GM12878 (cell line): ENCODE data around the gene GRK5. TPM values are rescaled to one million over a fixed set of nuclear protein-coding genes. Genes with fewer than 3 reads are reported as not detected.

Experiments
- ATAC-seq: fragments of 200-7000 bp; cut with Tn5 transposase; 3 replicates; pipeline ENCODE4 v1.9.1; 2020; ENCODE audit warnings: mild to moderate bottlenecking, moderate library complexity
- BruUV-seq: library from RNA; stranded (reverse); fragments of 400-500 nt; replicated peaks from 2 replicates; lab custom pipeline; 2021; lab: Mats Ljungman, UMichigan
- CTCF ChIA-PET: fragments of 300-600 bp; sonication (Branson Sonifier 250); formaldehyde crosslinking; extraction: SDS; loops from one replicate; lab custom pipeline; 2021; ENCODE audit warnings: inconsistent platforms; lab: Yijun Ruan, JAX
- POLR2A ChIA-PET: fragments of 350-600 bp; formaldehyde crosslinking; extraction: SDS; loops from one replicate; lab custom pipeline; 2021; ENCODE audit warnings: inconsistent platforms; lab: Charles Lee
- RAD21 ChIA-PET: fragments of 300-600 bp; sonication (Branson Sonifier 250); formaldehyde crosslinking; loops from one replicate; lab custom pipeline; 2023; ENCODE audit warnings: antibody characterized with exemption; ENCODE audit not compliant: unreplicated experiment; lab: Charles Lee
- SMC1A ChIA-PET: fragments of 300-600 bp; sonication (Branson Sonifier 250); formaldehyde crosslinking; loops from one replicate; lab custom pipeline; 2023; ENCODE audit not compliant: unreplicated experiment, uncharacterized antibody; lab: Charles Lee
- DNase-seq: peaks from one replicate; pipeline ENCODE4 v3.0.0-alpha.2; 2011; ENCODE audit warnings: low read depth, low spot score
- FAIRE-seq: peaks from 3 replicates; lab custom pipeline; 2011; peaks lifted over from hg19 to GRCh38; lab: Jason Lieb, UNC
- H2AFZ ChIP-seq: 2 replicates; pipeline ENCODE4 v1.6.0; 2011; ENCODE audit warnings: low read depth, low read length, control low read depth; ENCODE audit not compliant: control insufficient read depth
- H3K27ac ChIP-seq: 2 replicates; pipeline ENCODE4 v1.5.1; 2011; ENCODE audit warnings: control low read depth; ENCODE audit not compliant: control insufficient read depth, insufficient read depth
- H3K27me3 ChIP-seq, 2 experiments: replicated peaks in 1 of 2; 2 replicates each; pipeline versions ENCODE4 v1.6.0 to v1.6.1; 2011; ENCODE audit warnings: low read length in 1 of 2; ENCODE audit not compliant: control insufficient read depth in 2 of 2, insufficient read depth in 2 of 2
- H3K36me3 ChIP-seq, 2 experiments: 2 replicates each; pipeline ENCODE4 v1.5.1; 2011; ENCODE audit warnings: low read length in 1 of 2; ENCODE audit not compliant: control insufficient read depth in 2 of 2, insufficient read depth in 2 of 2
- H3K4me1 ChIP-seq: 2 replicates; pipeline ENCODE4 v1.6.1; 2011; ENCODE audit warnings: mild to moderate bottlenecking, low read length, moderate library complexity, mixed read lengths; ENCODE audit not compliant: control insufficient read depth, insufficient read depth
- H3K4me2 ChIP-seq: 2 replicates; pipeline ENCODE4 v1.6.0; 2011; ENCODE audit warnings: control low read depth; ENCODE audit not compliant: control insufficient read depth, insufficient read depth
- H3K4me3 ChIP-seq: fragments of 200-600 bp; sonication (generic); 2 replicates; pipeline ENCODE4 v1.5.1; 2016
- H3K79me2 ChIP-seq: 2 replicates; pipeline ENCODE4 v1.6.0; 2011; ENCODE audit warnings: low read length; ENCODE audit not compliant: control insufficient read depth, insufficient read depth
- H3K9ac ChIP-seq: 2 replicates; pipeline ENCODE4 v1.8.0; 2011; ENCODE audit warnings: low read length, control low read depth, mixed read lengths; ENCODE audit not compliant: control insufficient read depth, insufficient read depth
- H3K9me3 ChIP-seq: replicated peaks from 3 replicates; pipeline ENCODE4 v1.5.1; 2011; ENCODE audit warnings: mild to moderate bottlenecking, low read length; ENCODE audit not compliant: control insufficient read depth, insufficient read depth
- H4K20me1 ChIP-seq: 2 replicates; pipeline ENCODE4 v1.6.0; 2011; ENCODE audit not compliant: control insufficient read depth, insufficient read depth
- GABPA ChIP-seq: IDR thresholded peaks from 2 replicates; pipeline ENCODE4 v1.6.1; 2014; ENCODE audit warnings: antibody characterized with exemption, low read depth, mild to moderate bottlenecking, inconsistent platforms
- HDGF ChIP-seq: fragments of 450-650 bp; IDR thresholded peaks from 2 replicates; pipeline ENCODE4 v1.6.1; 2016; ENCODE audit warnings: antibody characterized with exemption
- KDM1A ChIP-seq: fragments of 200-600 bp; sonication (generic); IDR thresholded peaks from 2 replicates; pipeline ENCODE4 v1.6.1; 2016; ENCODE audit warnings: borderline replicate concordance
- MAX ChIP-seq: IDR thresholded peaks from 2 replicates; pipeline ENCODE4 v1.6.1; 2012; ENCODE audit warnings: low read depth, low read length, improper control_type of control experiment
- WGBS: methylation state at CpG from one replicate; pipeline ENCODE4 v1.1.6; 2016; ENCODE audit warnings: low lambda C conversion rate; ENCODE audit not compliant: insufficient replicate concordance, insufficient coverage; ENCODE audit errors: missing lambda C conversion rate; 5-methylcytosine and 5-hydroxymethylcytosine counted together
- in situ Hi-C: fragments of 300-500 bp; cut with MboI; formaldehyde crosslinking; loops from 9 replicates; pipeline ENCODE4 v1.14.3; 2018; ENCODE audit warnings: mixed read lengths
- intact Hi-C: fragments of 100-400 bp; cut with micrococcal nuclease; formaldehyde crosslinking; loops from one replicate; pipeline ENCODE4 v1.14.2; 2022; ENCODE audit not compliant: unreplicated experiment
- polyA plus RNA-seq, 11 experiments: library from polyadenylated mRNA; depleted of rRNA in 4 of 11; unstranded in 6 of 11; stranded (reverse) in 5 of 11; fragments of >200 nt; fragmentation: Nextera tagmentation in 4 of 11; fragmentation: Illumina TruSeq in 1 of 11; extraction: Ambion mirVana in 4 of 11; extraction: Trizol in 1 of 11; gene quantifications; 1 replicate in 1 of 11; 2 replicates in 10 of 11; pipeline versions ENCODE4 v1.2.1 to v1.2.3, GENCODE V29; 2011 to 2016; ENCODE audit warnings: inconsistent platforms in 2 of 11, missing spikeins in 2 of 11, low read depth in 1 of 11
- total RNA-seq, 4 experiments: library from RNA; depleted of rRNA in 3 of 4; stranded (reverse); fragments of >200 nt in 3 of 4; fragmentation: Illumina TruSeq in 1 of 4; extraction: Trizol in 1 of 4; gene quantifications; 2 replicates each; pipeline versions ENCODE4 v1.2.1 to v1.2.3, GENCODE V29; 2013 to 2021

The GRK5 gene
- total and polyA plus RNA-seq, 10 of the 15 experiments (the other 5 are each of a cell fraction or from before 2014, with no cell fraction given): 0.11 to 22.1 (median 10.0) TPM

GRCh38 chr10:119448628-119449584 is 241.5 kb downstream of the GRK5 start:
- H2AFZ ChIP-seq: no peak overlapping the region
- no peaks in the 10 kb centered on the region for H3K27me3 ChIP-seq
- no peak overlapping the region for H3K9ac ChIP-seq
- ATAC-seq: no peak
- no peak overlapping the region for H3K27ac ChIP-seq
- CTCF ChIA-PET: interaction anchor here (0.5 to 3.8 kb wide), 5 partner anchors 10 to 250 kb away, joined by 3 to 19 read pairs (median 4); no protein-coding TSS in a partner anchor
- WGBS: 95% methylated on average over 26 of the region's 26 CpGs
- intact Hi-C loops: loop anchor here (5.0 kb wide), 1 partner anchor 93 kb away; the partner anchor contains the start of gene RGS10
- no peak overlapping the region for H3K4me3 ChIP-seq
- SMC1A ChIA-PET: interaction anchor here (0.8 to 1.5 kb wide), 4 partner anchors 17 to 249 kb away, joined by 3 to 4 read pairs (median 4); no protein-coding TSS in a partner anchor
- POLR2A ChIA-PET: interaction anchor here (0.8 kb wide), 1 partner anchor 8 kb away, joined by 3 read pairs; no protein-coding TSS in a partner anchor
- H3K9me3 ChIP-seq: no peaks in the 10 kb centered on the region
- H3K4me1 ChIP-seq: peaks cover 4% of the 10 kb centered on the region
- FAIRE-seq: no peak
- TF ChIP-seq GABPA: no peak
- TF ChIP-seq MAX: no peak
- no peak for TF ChIP-seq HDGF
- TF ChIP-seq KDM1A: no peak
- no peaks in the 10 kb centered on the region for H4K20me1 ChIP-seq
- BruUV-seq: no TSS peak
- in situ Hi-C loops: no loop called here
- RAD21 ChIA-PET: interaction anchor here (1.5 to 1.6 kb wide), 2 partner anchors 41 to 250 kb away, joined by 3 to 7 read pairs; no protein-coding TSS in a partner anchor
- H3K36me3 ChIP-seq: peaks cover 0 to 6% of the 10 kb centered on the region in 2 experiments; a peak in 1 of 4 replicates
- no peaks in the 10 kb centered on the region for H3K79me2 ChIP-seq
- no peak overlapping the region for H3K4me2 ChIP-seq
- DNase-seq: no peak
